ENCODE measurements around the gene SLC5A10. TPM values are rescaled to one million over a fixed set of nuclear protein-coding genes. Genes with fewer than 3 reads are reported as not detected.
"Not testable (repeated sequence)": the region's sequence is repeated elsewhere in the genome, so short reads cannot be mapped to it uniquely, and the experiment has no call there.

SLC5A10 gene
- total RNA-seq, 2 experiments from 2014 or later: not detected

DNA sequence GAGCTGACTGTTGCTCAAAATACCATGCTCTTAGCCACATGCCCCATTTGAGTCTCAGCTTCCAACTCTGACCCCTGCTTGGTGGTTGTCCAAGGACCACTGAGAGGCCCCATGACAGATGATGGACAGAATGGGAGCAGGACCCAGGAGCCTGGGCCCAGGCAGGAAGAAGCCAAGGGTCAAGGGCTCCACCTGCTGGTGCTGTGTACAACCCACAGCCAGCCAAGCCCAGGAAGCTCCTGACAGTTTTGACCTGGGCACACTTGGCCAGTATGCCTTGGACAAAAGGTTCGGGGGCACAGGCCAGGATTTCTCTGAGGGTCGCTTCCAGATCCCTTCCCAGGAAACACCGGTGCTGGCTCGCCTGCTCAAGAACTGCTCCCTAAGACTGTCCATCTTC is 79.8 kb downstream of the SLC5A10 start:
- intact Hi-C loops (cut with DNase I, micrococcal nuclease); H3K27ac ChIP-seq (ENCODE audit: low read depth in 1 of 2, low read length in 2 of 2); H3K4me3 ChIP-seq (ENCODE audit: low read length); CTCF ChIA-PET; H3K4me1 Mint-ChIP-seq (ENCODE audit: low read depth); H3K27me3 ChIP-seq (ENCODE audit: control insufficient read depth in 1 of 2, insufficient read depth in 2 of 2, low read length in 2 of 2); H3K9me3 ChIP-seq (ENCODE audit: control insufficient read depth in 1 of 2, insufficient read depth in 1 of 2, low read length in 2 of 2); H3K4me3 Mint-ChIP-seq; POLR2A ChIA-PET; H3K36me3 ChIP-seq (ENCODE audit: insufficient read depth, low read length); H3K36me3 Mint-ChIP-seq (ENCODE audit: low read depth); H3K4me1 ChIP-seq (ENCODE audit: insufficient read depth, low read length); H3K27ac Mint-ChIP-seq; H3K27me3 Mint-ChIP-seq; H3K9me3 Mint-ChIP-seq: not testable (repeated sequence)
- ATAC-seq (ENCODE audit: poor library complexity) (peak; percentile 35), DNase-seq (peak in 6 of 14 experiments; percentile 22 to 54 (median 38))
- TF ChIP-seq, protein P1, sequence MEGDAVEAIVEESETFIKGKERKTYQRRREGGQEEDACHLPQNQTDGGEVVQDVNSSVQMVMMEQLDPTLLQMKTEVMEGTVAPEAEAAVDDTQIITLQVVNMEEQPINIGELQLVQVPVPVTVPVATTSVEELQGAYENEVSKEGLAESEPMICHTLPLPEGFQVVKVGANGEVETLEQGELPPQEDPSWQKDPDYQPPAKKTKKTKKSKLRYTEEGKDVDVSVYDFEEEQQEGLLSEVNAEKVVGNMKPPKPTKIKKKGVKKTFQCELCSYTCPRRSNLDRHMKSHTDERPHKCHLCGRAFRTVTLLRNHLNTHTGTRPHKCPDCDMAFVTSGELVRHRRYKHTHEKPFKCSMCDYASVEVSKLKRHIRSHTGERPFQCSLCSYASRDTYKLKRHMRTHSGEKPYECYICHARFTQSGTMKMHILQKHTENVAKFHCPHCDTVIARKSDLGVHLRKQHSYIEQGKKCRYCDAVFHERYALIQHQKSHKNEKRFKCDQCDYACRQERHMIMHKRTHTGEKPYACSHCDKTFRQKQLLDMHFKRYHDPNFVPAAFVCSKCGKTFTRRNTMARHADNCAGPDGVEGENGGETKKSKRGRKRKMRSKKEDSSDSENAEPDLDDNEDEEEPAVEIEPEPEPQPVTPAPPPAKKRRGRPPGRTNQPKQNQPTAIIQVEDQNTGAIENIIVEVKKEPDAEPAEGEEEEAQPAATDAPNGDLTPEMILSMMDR (IDR thresholded peaks at IDR 0.05): peak; percentile 21

DNA sequence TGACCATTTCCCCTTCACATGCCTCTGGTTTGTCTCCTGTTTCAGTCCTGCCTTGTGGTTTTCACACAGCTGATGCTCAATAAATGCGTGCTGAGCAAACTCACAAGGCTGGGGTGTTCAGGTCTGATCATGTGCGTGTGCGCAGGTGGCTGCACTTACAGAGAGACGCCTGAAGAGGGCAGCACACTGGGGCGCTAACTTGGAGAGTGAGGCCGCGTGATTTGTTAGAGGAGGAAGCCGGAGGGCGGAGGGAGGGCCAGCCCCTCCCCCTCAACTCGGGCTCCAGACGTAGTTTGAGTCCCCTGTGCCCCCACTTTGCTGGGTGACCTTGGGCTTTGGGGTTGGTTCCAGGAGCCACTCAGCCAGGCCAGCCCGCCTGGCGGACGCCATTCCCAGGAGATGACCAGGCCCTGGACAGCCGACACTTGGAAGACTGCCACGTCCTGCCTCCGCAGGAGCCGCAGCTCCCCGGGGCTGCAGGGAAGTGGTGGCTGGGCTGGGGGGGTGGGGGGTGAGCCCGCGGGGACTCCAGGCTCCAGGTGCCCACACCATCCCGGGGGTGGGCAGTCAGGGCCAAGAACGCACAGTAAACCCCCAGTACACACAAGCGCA is 80.5 kb downstream of the SLC5A10 start:
- H3K36me3 ChIP-seq (ENCODE audit: insufficient read depth, low read length); DNase-seq; H3K27ac Mint-ChIP-seq; H3K27me3 ChIP-seq (ENCODE audit: control insufficient read depth in 1 of 2, insufficient read depth in 2 of 2, low read length in 2 of 2); H3K4me1 Mint-ChIP-seq (ENCODE audit: low read depth); H3K27ac ChIP-seq (ENCODE audit: low read depth in 1 of 2, low read length in 2 of 2); H3K4me1 ChIP-seq (ENCODE audit: insufficient read depth, low read length); H3K9me3 ChIP-seq (ENCODE audit: control insufficient read depth in 1 of 2, insufficient read depth in 1 of 2, low read length in 2 of 2); H3K9me3 Mint-ChIP-seq; H3K27me3 Mint-ChIP-seq; CTCF ChIA-PET; H3K36me3 Mint-ChIP-seq (ENCODE audit: low read depth); POLR2A ChIA-PET; H3K4me3 ChIP-seq (ENCODE audit: low read length); H3K4me3 Mint-ChIP-seq; intact Hi-C loops (cut with DNase I, micrococcal nuclease): not testable (repeated sequence)
- ATAC-seq (ENCODE audit: poor library complexity): peak; percentile 99

DNA sequence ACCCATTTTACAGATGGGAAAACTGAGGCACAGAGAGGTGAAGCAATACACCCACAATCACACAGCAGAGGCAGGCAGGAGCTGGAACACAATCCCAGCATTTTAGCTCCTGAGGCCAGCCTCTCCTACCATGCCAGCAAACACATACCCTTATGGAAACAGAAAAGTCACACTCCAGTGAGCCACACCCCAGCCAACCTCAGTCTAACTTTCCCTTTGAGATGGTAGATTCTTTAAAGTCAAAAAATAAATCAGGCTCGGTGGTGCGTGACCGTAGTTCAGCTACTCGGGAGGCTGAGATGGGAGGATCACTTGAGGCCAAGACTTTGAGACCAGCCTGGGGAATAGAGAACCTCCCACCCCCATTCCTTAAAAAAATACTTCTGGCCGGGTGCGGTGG is 84.2 kb downstream of the SLC5A10 start:
- H3K36me3 ChIP-seq (ENCODE audit: insufficient read depth, low read length); H3K36me3 Mint-ChIP-seq (ENCODE audit: low read depth); DNase-seq; CTCF ChIA-PET; H3K4me3 Mint-ChIP-seq; H3K9me3 ChIP-seq (ENCODE audit: control insufficient read depth in 1 of 2, insufficient read depth in 1 of 2, low read length in 2 of 2); H3K4me3 ChIP-seq (ENCODE audit: low read length); H3K27me3 ChIP-seq (ENCODE audit: control insufficient read depth in 1 of 2, insufficient read depth in 2 of 2, low read length in 2 of 2); POLR2A ChIA-PET; H3K27ac Mint-ChIP-seq; ATAC-seq (ENCODE audit: poor library complexity); H3K4me1 ChIP-seq (ENCODE audit: insufficient read depth, low read length); H3K27me3 Mint-ChIP-seq; H3K27ac ChIP-seq (ENCODE audit: low read depth in 1 of 2, low read length in 2 of 2); H3K9me3 Mint-ChIP-seq; intact Hi-C loops (cut with DNase I, micrococcal nuclease); H3K4me1 Mint-ChIP-seq (ENCODE audit: low read depth): not testable (repeated sequence)

DNA sequence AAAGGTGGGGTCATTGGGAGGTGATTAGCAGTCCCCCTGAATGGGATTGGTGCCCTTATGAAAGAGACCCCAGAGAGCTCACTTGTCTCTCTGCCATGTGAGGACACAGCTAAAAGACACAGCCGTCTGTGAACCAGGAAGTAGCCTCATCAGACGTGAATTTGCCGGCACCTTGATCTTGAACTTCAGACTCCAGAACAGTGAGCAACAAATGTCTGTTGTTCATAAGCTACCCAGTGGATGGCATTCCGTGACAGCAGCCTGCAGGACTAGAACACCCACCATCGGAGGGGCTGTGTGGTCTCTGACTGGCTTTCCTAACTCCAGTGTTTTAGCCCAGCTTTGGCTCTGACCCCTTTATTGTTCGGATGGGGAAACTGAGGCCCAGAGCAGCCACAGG is 85.6 kb downstream of the SLC5A10 start:
- POLR2A ChIA-PET; CTCF ChIA-PET; H3K4me1 Mint-ChIP-seq (ENCODE audit: low read depth); H3K9me3 ChIP-seq (ENCODE audit: control insufficient read depth in 1 of 2, insufficient read depth in 1 of 2, low read length in 2 of 2); H3K4me3 ChIP-seq (ENCODE audit: low read length); H3K27me3 ChIP-seq (ENCODE audit: control insufficient read depth in 1 of 2, insufficient read depth in 2 of 2, low read length in 2 of 2); H3K4me1 ChIP-seq (ENCODE audit: insufficient read depth, low read length); H3K36me3 Mint-ChIP-seq (ENCODE audit: low read depth); DNase-seq; H3K27ac ChIP-seq (ENCODE audit: low read depth in 1 of 2, low read length in 2 of 2); H3K36me3 ChIP-seq (ENCODE audit: insufficient read depth, low read length); H3K27ac Mint-ChIP-seq; H3K27me3 Mint-ChIP-seq; intact Hi-C loops (cut with DNase I, micrococcal nuclease); H3K9me3 Mint-ChIP-seq; H3K4me3 Mint-ChIP-seq: not testable (repeated sequence)
- ATAC-seq (ENCODE audit: poor library complexity): peak; percentile 65

DNA sequence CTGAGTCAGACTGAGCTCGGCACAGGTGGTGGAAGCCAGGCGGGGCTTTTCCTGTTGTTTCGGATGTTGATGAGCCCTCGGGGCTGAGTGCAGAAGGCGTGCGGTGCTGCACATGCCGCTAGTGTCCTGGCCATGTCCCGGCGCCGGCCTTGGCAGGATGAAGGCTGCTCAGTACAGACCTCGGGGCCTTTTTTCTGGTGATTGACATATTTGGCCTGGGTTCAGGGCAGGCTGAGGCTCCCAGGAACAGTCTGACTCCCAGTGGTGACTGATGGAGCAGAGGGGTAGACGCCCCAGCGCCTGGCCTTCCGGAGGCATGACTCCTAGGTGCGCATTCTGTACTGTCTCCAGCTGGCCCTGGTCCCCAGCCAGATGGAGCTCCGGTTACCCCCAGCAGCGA is 86.0 kb downstream of the SLC5A10 start:
- H3K27ac Mint-ChIP-seq; H3K36me3 Mint-ChIP-seq (ENCODE audit: low read depth); DNase-seq; H3K9me3 ChIP-seq (ENCODE audit: control insufficient read depth in 1 of 2, insufficient read depth in 1 of 2, low read length in 2 of 2); H3K27me3 ChIP-seq (ENCODE audit: control insufficient read depth in 1 of 2, insufficient read depth in 2 of 2, low read length in 2 of 2); H3K4me1 Mint-ChIP-seq (ENCODE audit: low read depth); H3K4me3 Mint-ChIP-seq; H3K36me3 ChIP-seq (ENCODE audit: insufficient read depth, low read length); H3K4me1 ChIP-seq (ENCODE audit: insufficient read depth, low read length); H3K9me3 Mint-ChIP-seq; H3K27ac ChIP-seq (ENCODE audit: low read depth in 1 of 2, low read length in 2 of 2); H3K4me3 ChIP-seq (ENCODE audit: low read length); POLR2A ChIA-PET; intact Hi-C loops (cut with DNase I, micrococcal nuclease); CTCF ChIA-PET; H3K27me3 Mint-ChIP-seq: not testable (repeated sequence)
- ATAC-seq (ENCODE audit: poor library complexity): peak; percentile 68

DNA sequence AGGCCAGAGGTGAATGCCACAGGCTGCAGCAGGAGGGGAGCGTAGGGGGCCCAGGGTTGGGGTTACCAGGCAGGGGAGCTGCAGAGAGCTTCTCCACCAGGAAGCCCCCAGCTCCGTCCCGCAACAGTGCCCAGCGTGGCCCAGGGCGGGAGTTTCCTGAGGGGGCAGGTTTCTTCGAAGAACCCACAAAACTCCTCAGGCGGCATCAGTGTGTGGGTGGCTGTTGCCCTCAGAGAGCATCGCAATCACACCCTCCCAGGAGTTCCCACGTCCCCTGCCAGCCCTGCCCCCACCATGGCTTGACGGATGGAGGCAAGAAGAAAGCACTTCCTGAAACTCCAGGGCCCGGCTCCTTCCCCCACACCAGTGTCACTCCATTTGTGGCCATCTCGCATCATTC is 86.8 kb downstream of the SLC5A10 start:
- H3K27me3 Mint-ChIP-seq; H3K9me3 ChIP-seq (ENCODE audit: control insufficient read depth in 1 of 2, insufficient read depth in 1 of 2, low read length in 2 of 2); DNase-seq; H3K4me3 Mint-ChIP-seq; H3K36me3 Mint-ChIP-seq (ENCODE audit: low read depth); H3K27ac ChIP-seq (ENCODE audit: low read depth in 1 of 2, low read length in 2 of 2); H3K27ac Mint-ChIP-seq; H3K4me1 ChIP-seq (ENCODE audit: insufficient read depth, low read length); H3K9me3 Mint-ChIP-seq; H3K36me3 ChIP-seq (ENCODE audit: insufficient read depth, low read length); ATAC-seq (ENCODE audit: poor library complexity); H3K4me3 ChIP-seq (ENCODE audit: low read length); H3K4me1 Mint-ChIP-seq (ENCODE audit: low read depth); CTCF ChIA-PET; POLR2A ChIA-PET; H3K27me3 ChIP-seq (ENCODE audit: control insufficient read depth in 1 of 2, insufficient read depth in 2 of 2, low read length in 2 of 2); intact Hi-C loops (cut with DNase I, micrococcal nuclease): not testable (repeated sequence)

DNA sequence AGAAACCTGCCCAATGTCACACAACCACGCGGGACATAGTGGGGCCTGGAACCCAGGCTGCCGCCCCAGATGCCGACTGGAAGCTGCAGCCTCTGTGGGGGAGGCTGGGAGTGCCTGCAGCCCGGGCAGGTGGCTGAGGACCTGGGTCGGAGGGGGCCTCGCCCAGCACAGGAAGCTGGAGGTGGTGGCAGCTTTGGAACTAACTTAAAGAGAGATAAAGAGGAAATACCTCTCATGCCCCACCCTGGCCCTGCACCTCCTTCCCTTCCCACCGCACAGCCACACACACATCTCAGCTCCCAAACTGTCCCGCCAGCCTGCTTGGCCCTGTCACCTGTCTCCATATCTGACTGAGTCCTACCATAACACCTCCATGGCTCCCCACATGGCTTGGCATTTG is 88.4 kb downstream of the SLC5A10 start:
- H3K36me3 Mint-ChIP-seq (ENCODE audit: low read depth); CTCF ChIA-PET: not testable (repeated sequence)
- ATAC-seq (ENCODE audit: poor library complexity): peak; percentile 49

More for the DNA sequence above, 88.4 kb downstream of the SLC5A10 start:
- H3K9me3 Mint-ChIP-seq; H3K27ac ChIP-seq (ENCODE audit: low read depth in 1 of 2, low read length in 2 of 2); H3K9me3 ChIP-seq (ENCODE audit: control insufficient read depth in 1 of 2, insufficient read depth in 1 of 2, low read length in 2 of 2); H3K4me3 Mint-ChIP-seq; H3K27ac Mint-ChIP-seq; H3K4me1 ChIP-seq (ENCODE audit: insufficient read depth, low read length); POLR2A ChIA-PET; H3K36me3 ChIP-seq (ENCODE audit: insufficient read depth, low read length); H3K27me3 ChIP-seq (ENCODE audit: control insufficient read depth in 1 of 2, insufficient read depth in 2 of 2, low read length in 2 of 2); intact Hi-C loops (cut with DNase I, micrococcal nuclease); H3K27me3 Mint-ChIP-seq; H3K4me1 Mint-ChIP-seq (ENCODE audit: low read depth); H3K4me3 ChIP-seq (ENCODE audit: low read length); DNase-seq: not testable (repeated sequence)
